HK-2 (cell line): ENCODE results near the gene B9D2.
A peak's percentile ranks its signal among the peaks of the same experiment; 100 is the strongest.
"Not testable (repeated sequence)": the region's sequence is repeated elsewhere in the genome, so short reads cannot be mapped to it uniquely, and the experiment has no call there.

ENCODE experiments used
- DNase-seq: peaks from one replicate; pipeline ENCODE4 v3.0.0-alpha.2; 2018; ENCODE audit not compliant: unreplicated experiment

Gene B9D2

DNA sequence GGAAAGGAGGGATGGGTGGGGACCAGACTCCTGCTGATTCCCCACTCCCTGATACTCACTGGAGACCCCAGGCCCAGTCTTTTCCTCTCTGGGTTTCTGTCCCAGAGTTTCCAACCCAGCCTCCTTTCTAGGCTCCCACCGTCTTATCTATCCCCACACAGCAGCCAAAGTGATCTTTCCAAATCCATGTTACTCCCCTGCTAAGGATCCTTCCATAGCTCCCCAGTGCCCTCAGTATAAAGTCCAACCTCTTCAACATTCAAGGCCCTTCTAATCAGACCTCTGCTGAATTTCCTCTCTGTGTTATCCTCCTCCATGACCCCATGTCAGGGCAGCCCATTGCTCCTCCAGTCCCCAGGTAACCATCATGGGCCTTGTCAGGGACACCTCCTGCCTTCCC lies 8.9 kb downstream of the B9D2 start:
- no peak for DNase-seq

DNA sequence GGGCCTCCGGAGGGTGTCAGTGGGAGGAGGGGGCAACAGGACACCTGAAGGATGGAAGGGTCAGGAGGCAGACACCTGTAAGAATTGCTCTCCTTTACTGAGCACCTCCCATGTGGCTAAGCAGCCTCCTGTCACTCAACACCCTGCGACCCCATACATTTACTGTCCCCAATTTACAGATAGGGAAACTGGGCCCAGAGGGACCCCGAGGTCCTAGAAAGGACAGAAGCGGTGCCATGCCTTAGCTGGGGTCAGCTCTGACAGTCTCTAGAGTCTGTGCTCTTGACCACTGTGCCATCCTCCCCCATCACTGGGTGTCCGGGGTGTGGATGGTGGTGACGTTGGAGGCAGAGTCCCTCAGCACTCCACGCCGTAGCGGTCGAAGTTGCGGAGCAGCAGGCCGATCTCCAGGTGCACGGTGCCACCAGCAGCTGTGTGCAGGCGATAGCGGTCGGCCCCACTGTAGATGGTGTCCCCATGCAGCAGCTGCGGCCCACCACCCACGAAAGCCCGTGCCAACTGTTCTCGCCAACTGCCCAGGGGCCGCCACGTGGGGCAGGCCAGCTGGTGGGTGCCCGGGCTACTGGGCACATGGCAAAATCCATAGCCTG lies 9.5 kb downstream of the B9D2 start:
- no peak for DNase-seq

DNA sequence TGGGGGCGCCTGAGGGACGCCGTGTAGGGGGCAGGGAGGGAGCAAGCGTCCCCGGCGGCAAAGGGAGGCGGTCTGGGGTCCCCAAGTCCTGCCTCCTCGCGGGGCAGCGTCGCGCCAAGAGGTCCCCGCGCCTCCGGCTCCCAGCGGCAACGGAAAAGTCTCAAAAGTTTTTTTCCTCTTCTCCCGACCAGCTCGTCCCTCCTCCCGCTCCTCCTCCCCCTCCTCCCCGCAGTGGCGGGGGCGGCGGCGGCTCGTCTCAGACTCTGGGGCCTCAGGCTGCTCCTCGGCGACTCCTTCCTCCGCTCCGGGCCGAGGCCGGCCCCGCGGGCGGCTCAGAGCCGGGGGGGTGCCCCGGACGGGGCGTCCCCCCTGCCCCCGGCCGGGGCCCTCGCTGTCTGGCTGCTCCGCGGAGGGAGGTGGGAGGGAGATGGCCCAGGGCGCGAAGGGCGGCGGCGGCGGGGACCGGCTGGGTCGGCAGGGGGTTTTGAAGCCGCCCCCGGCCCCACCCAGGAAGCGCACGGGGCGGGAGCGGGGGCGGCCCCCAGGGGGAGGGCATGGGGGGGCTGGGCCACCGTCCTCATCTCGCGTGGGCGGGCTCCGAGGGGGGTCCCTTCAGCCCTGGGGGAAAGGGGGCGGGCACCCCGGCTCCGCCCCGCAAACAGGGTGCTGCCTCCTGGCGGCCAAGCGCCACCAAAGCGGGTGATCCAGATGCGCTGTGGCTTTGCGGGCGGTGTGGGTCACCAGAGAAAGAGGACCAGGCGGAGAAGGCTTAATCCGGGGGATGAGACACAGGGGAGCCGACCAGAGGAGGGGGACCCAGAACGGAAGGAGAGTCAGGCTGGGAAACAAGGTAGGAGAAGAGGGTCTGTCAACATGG lies 10.2 kb downstream of the B9D2 start, which contains the start of gene TGFB1:
TSS of gene TGFB1 (minus strand) at position 457 of the 877 bp plus-strand sequence. CDS start 878 bp downstream, outside the sequence.
- peak; percentile 90 for DNase-seq

DNA sequence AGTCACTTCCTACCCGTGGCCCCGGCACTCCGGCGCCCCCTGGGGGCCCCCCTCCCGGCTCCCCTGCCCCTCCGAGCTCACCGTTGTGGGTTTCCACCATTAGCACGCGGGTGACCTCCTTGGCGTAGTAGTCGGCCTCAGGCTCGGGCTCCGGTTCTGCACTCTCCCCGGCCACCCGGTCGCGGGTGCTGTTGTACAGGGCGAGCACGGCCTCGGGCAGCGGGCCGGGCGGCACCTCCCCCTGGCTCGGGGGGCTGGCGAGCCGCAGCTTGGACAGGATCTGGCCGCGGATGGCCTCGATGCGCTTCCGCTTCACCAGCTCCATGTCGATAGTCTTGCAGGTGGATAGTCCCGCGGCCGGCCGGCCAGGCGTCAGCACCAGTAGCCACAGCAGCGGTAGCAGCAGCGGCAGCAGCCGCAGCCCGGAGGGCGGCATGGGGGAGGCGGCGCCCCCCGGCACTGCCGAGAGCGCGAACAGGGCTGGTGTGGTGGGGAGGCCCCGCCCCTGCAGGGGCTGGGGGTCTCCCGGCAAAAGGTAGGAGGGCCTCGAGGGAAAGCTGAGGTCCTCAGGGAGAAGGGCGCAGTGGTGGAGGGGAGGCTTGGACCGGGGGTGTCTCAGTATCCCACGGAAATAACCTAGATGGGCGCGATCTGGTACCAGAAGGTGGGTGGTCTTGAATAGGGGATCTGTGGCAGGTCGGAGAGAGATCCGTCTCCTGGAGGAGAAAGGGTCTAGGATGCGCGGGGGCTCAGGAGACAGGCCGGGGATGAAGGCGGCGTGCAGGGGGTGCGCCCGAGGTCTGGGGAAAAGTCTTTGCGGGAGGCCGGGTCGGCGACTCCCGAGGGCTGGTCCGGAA lies 11.1 kb downstream of the B9D2 start:
- DNase-seq: peak; percentile 83

DNA sequence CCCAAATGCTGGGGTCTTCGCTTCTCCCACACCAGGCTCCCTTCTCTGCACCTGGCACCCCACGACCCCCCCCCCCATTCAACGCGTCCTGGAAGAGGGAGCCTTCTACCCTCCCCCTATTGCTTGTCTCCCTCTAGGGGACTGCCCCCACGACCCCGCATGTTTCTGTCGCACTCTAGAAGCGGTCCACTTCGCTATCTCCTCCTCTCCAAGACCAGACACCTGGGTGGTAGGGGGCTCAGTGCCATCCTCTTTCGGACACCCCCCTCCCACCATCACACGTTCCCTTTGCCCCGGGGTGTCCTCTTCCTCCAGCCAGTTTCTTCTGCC lies 11.7 kb downstream of the B9D2 start:
- no peak for DNase-seq

DNA sequence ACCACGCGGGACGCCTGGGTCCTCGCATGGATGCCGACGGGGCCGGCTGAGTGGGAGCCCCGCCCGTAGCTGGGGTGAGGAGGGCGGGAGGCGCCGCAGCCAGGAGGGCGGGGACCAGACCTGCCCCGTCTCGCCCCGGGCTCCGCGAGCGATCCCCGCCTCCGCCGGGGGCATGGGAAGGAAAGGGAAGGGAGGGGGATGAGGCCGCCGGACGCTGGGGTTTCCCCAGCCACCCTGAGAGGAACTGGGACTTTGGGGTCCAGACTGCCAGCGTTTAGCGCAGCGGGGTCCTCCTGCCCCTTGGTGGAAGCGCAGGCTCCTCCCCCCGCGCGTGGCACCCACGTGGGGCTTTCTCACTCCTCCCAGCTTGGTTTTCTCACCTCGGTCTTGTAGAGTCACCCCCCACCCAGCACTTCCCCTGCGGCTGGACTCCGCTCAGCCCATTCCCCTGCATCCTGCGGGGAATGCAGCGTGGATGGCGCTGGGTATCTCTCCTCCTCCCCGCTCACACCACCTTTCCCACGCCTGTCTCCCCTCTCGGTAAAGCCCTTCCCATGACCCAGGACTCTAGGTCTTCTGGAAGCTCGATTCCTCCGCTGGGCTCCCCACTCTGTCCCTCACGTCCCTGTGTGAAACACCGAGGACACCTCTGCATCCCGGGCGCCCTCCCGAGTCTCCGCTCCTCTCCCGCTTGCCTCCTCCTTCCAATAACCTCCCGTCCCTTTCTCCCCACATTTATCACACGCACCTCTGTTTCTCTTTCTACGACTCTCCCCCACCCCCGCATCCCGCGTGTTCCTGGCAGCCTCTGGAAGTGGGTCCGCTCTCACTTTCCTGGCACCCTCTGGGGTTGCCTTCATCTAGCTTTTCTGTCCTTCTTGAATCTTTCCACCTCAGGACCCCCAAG lies 12.4 kb downstream of the B9D2 start:
- DNase-seq: peak; percentile 72

DNA sequence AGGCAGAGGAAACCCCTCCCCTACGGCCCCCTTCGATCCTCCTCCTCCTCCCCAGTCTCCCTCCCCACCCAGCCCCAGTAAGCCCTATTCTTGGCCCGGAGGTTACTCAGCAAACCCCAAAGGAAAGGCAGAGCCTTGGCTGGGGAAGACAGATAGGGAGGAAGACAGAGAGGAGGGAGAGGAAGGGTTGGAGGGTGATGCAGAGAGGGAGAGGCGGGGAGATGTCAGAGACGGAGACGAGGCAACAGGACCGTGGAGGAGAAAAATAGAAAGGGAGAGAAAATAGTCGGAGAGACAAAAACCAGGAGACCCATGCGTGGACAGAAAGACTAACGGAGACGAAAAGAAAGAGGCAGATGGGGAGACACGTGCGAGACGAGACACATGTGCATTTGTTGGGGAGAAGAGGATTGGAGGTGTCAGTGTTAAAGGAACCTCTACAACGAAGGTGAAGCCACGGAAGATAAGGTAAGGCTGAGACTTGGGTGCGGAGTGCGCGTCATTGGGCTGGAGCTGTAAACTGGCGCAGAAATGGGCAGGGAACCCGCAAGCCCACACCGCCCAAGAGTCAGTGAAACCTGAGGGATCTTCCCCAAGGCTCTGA lies 13.1 kb downstream of the B9D2 start:
- DNase-seq: no peak

DNA sequence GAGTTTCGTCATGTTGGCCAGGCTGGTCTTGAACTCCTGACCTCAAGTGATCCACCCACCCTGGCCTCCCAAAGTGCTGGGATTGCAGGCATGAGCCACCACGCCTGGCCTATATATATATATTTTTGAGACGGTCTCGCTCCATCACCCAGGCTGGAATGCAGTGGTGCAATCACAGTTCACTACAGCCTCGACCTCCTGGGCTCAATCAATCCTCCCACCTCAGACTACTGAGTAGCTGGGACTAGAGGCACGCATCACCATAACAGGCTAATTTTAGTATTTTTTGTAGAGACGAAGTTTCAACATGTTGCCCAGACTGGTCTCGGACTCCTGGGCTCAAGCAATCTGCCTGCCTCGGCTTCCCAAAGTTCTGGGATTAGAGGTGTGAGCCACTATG lies 17.0 kb downstream of the B9D2 start:
- DNase-seq: not testable (repeated sequence)

DNA sequence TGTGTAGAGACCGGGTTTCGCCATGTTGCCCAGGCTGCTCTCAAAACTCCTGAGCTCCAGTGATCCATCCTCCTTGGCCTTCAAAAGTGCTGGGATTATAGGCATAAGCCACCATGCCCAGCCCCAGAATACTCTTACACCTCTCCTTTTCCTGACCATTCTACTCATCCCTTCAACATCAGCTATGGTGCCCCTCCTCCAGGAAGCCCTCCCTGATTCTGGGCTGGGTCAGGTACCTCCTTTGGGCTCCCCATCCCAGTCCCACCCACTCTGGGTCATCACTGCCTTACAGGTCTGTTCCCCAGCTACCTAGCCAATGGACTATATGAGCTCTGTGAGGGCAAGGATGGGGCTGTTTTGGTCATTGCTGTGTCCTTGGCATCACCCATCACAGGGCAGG lies 19.8 kb downstream of the B9D2 start:
- no peak for DNase-seq

DNA sequence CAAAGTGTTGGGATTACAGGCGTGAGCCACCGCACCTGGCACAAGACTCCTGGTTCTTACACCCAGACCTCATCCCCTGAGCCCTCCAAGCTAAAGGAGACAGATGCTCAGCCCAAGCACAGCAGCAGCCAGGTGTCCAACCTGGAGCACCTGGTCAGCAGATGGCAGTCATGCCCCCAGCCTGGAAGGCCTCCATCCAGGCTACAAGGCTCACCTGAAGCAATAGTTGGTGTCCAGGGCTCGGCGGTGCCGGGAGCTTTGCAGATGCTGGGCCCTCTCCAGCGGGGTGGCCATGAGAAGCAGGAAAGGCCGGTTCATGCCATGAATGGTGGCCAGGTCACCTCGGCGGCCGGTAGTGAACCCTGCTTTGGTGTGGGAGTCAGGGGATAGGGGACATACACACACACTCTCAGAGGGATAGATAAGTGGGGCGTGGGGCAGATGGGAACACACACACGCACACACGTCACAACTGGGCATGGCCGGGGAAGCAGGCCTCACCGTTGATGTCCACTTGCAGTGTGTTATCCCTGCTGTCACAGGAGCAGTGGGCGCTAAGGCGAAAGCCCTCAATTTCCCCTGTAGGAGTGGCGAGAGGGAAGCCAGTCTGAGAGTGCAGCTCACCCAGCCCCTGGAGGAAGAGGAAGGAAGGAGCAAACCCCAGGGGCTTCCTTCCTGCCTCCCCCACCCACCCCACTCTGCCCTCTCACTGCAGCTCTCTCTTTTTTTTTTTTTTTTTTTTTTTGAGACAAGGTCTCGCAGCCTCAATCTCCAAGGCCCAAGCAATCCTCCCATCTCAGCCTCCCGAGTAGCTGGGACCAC lies 22.1 kb downstream of the B9D2 start:
- no peak for DNase-seq

DNA sequence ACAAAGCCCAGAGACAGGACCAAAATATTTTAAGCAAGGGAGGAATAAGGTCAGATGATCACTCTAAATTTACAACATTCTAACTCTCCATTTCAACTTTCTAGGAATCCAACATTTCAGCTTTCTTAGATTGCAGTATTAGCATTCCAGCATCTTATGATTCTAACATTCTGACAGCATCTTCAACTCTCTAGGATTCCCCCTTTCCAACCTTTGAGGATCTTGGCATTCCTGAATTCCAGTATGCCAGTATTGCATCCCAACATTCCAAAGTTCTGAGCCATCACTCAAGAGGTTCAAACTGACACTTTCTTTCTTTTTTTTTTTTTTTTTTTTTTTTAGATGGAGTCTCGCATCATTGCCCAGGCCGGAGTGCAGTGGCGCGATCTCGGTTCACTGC lies 24.0 kb downstream of the B9D2 start:
- no peak for DNase-seq

DNA sequence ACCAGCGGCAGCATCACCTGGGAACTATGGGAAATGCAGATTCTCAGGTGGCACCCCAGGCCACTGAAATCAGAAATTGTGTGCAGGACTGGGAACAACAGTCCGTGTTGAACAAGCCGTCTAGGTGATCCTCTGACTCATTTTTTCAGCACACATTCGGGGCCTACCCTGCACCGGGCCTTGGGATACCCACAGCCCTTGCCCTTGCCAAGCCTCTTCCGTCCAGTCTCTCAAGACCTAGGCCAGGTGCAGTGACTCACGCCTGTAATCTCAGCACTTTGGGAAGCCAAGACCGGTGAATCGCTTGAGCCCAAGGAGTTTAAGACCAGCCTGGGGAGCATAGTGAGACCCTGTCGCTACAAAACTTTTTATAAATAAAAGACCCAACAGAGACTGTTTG lies 28.5 kb downstream of the B9D2 start:
- DNase-seq: no peak

DNA sequence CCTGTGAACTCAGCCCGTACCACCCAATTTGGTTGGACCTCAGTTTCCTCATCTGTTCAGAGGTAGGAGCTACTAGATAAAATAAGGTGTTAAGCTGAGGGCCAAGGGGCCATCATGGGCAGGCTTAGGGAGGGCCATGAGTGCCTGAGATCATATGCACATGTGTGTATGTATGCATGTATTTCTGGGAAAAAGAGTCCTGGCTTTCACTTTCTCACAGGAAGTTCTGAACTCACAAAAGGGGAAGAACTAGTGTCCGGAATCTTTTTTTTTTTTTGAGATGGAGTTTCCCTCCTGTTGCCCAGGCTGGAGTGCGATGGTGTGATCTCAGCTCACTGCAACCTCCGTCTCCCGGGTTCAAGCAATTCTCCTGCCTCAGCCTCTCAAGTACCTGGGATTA lies 29.2 kb downstream of the B9D2 start:
- DNase-seq: no peak

DNA sequence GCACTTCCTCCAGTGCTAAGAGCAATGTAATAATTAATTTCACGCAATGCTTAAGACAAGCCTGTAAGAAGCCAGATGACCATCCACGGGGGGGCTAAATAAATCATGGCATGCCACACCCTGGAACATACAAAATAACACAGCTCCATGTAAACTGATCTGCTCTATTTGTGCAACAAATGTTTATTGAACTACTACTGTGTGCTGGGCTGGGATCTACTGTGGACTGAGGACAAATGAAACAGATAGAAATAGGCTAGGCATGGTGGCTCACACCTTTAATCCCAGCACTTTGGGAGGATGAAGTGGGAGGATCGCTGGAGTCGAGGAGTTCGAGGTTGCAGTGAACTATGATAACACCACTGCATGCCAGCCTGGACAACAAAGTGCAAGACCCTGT lies 31.5 kb downstream of the B9D2 start:
- no peak for DNase-seq

DNA sequence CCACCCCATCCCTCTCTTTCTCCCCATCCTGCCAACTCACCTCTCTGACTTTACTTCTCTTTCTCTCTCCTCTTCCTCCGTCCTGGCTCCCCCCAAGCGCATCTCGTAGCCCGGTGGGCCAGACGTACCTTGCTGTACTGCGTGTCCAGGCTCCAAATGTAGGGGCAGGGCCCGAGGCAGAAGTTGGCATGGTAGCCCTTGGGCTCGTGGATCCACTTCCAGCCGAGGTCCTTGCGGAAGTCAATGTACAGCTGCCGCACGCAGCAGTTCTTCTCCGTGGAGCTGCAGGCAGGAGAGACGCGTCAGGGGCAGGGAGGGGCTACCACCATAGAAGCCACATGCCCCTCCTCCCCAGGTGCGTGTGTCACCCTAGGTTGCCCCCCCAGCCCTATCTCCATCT lies 31.9 kb downstream of the B9D2 start:
- no peak for DNase-seq

DNA sequence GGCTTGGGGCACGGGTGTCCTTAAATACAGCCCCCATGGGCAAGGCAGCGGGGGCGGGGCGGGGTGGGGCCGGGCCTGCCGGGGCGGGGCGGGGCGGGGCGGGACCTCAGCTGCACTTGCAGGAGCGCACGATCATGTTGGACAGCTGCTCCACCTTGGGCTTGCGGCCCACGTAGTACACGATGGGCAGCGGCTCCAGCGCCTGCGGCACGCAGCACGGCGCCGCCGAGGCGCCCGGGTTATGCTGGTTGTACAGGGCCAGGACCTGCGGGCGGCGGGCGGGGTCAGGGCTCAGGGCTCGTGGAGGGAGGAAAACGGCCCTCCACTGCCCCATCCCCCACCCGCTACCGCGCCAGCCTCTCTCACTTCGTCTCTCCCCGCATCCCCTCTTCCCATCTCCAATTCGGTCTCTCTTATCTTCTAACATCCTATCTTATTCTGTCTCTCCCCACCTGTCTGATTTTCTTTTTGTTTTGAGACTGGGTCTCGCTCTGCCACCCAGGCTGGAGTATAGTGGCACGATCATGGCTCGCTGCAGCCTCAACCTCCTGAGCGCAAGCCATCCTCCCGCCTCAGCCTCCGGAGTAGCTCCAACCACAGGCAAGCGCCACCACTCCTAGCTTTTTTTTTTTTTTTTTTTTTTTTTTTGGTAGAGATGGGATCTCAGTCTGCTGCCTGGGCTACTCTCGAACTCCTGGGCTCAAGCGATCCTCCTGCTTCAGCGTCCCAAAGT lies 32.8 kb downstream of the B9D2 start:
- no peak for DNase-seq

DNA sequence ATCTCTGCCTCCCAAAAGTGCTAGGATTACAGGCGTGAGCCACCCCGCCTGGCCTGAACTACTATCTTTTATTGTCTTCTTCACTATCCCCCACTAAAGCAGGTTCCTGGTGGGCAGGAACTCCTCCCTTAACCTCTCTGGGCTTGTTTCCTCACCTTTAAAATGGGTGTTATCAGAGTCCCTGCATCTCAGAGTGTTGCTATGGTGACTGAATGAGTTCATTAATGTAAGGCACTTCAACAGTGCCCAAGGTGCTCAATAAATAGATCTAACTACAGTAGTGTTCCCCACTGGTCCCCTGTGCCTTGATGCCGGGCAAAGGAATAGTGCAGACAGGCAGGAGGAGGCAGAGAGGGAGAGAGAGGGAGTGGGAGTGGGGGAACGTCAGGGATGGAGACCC lies 33.5 kb downstream of the B9D2 start:
- DNase-seq: no peak

DNA sequence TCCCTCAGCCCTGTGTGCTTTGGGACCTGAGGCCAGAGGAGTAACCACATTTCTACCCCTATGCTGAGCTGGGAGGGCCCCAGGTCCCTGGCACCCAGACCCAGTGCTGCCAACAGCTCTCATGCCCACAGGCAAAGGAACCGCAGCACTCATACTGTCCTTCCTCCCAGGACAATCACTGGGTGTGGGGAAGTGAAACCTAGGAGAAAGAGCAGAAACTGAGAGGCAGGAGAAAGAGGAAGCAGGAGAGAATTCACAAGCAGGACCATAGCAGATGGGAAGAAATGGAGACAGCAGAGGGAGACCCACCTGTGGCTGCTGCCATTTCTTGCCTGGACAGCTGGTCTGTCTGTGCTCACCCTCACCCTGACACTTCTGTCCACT lies 35.1 kb downstream of the B9D2 start:
- no peak for DNase-seq

DNA sequence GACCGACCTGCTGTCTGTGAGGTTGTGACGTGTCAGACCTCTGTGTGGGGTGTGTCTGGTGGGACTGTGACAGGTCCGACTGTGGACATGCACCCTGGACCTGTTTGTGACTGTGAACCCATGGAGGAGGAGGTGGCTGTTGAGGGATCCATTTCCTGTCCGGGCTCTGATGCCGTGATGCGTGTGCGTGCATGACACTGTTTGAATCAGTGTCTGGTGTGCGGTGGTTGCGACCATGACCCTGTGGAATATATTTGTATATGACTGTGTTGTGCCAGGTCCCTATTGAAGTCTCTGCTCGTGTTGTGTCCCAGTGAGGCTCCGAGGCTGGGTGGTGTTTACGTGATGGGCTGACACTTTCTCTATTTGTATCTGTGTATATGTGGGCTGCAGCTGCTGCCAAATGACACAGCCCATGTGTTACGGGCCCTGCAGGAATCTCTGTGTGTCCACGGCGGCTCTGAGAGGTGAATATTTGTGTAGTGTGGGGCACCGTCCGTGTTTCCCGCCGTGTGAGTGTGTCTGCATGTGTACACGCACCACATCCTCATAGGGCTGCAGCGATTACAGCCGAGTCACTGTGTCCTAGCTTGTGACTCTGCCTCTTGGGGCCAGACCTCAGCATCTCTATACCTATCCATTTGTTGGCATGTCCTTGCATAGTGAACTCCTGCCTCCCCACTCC lies 35.6 kb downstream of the B9D2 start:
- no peak for DNase-seq
